Caco-2 (cell line): ENCODE data around the gene RAB27B. TPM values are rescaled to one million over a fixed set of nuclear protein-coding genes. Genes with fewer than 3 reads are reported as not detected.

ENCODE experiments used
- BruUV-seq: library from RNA; stranded (reverse); fragments of 400-500 nt; replicated peaks from 2 replicates; lab custom pipeline; 2021; lab: Mats Ljungman, UMichigan
- CTCF ChIA-PET: fragments of 300-600 bp; sonication (Branson Sonifier 250); formaldehyde crosslinking; loops from one replicate; lab custom pipeline; 2022; ENCODE audit warnings: antibody characterized with exemption; lab: Charles Lee
- POLR2A ChIA-PET: fragments of 300-600 bp; sonication (Branson Sonifier 250); formaldehyde crosslinking; loops from one replicate; lab custom pipeline; 2022; ENCODE audit warnings: antibody characterized with exemption; lab: Charles Lee
- DNase-seq, 2 experiments: peaks; one replicate each; pipeline versions ENCODE4 v3.0.0 to v3.0.0-alpha.2; 2020 to 2022
- H3K27me3 ChIP-seq: replicated peaks from 2 replicates; pipeline ENCODE4 v1.6.0; 2011; ENCODE audit warnings: low read length; ENCODE audit not compliant: control insufficient read depth, insufficient read depth
- H3K36me3 ChIP-seq: 2 replicates; pipeline ENCODE4 v1.5.1; 2011; ENCODE audit warnings: low read length; ENCODE audit not compliant: control insufficient read depth, insufficient read depth
- H3K4me1 ChIP-seq: fragments of 250-450 bp; sonication (Bioruptor Pico); 2 replicates; pipeline ENCODE4 v1.5.1; 2020; ENCODE audit warnings: mild to moderate bottlenecking
- H3K4me3 ChIP-seq: 2 replicates; pipeline ENCODE4 v1.5.1; 2011; ENCODE audit warnings: low read depth, mild to moderate bottlenecking, control low read depth, low read length
- H3K9me3 ChIP-seq: fragments of 250-450 bp; sonication (Bioruptor Pico); 2 replicates; pipeline ENCODE4 v1.5.1; 2020; ENCODE audit warnings: mild to moderate bottlenecking, moderate library complexity
- H3K27ac Mint-ChIP-seq: one replicate; pipeline ENCODE4 v1.8.0; 2022; ENCODE audit warnings: mixed read lengths; ENCODE audit not compliant: unreplicated experiment
- H3K27me3 Mint-ChIP-seq: one replicate; pipeline ENCODE4 v1.8.0; 2022; ENCODE audit warnings: mixed read lengths; ENCODE audit not compliant: insufficient read depth, unreplicated experiment
- H3K36me3 Mint-ChIP-seq: one replicate; pipeline ENCODE4 v1.8.0; 2022; ENCODE audit warnings: mild to moderate bottlenecking, mixed read lengths; ENCODE audit not compliant: insufficient read depth, unreplicated experiment
- H3K4me1 Mint-ChIP-seq: one replicate; pipeline ENCODE4 v1.8.0; 2022; ENCODE audit warnings: low read depth, mixed read lengths; ENCODE audit not compliant: unreplicated experiment
- H3K4me3 Mint-ChIP-seq: one replicate; pipeline ENCODE4 v1.8.0; 2022; ENCODE audit warnings: mild to moderate bottlenecking, moderate library complexity, mixed read lengths; ENCODE audit not compliant: unreplicated experiment
- H3K9me3 Mint-ChIP-seq: one replicate; pipeline ENCODE4 v1.8.0; 2022; ENCODE audit warnings: mixed read lengths; ENCODE audit not compliant: unreplicated experiment
- intact Hi-C: fragments of 100-400 bp; cut with micrococcal nuclease; formaldehyde crosslinking; loops from one replicate; pipeline ENCODE4 v1.10.0; 2022; ENCODE audit not compliant: unreplicated experiment
- total RNA-seq: library from RNA; stranded (reverse); gene quantifications from 2 replicates; pipeline ENCODE4 v1.2.3, GENCODE V29; 2022
- TF ChIP-seq, protein P1 (sequence below), 2 experiments: fragments of 200-600 bp in 1 of 2; IDR thresholded peaks; 1 replicate in 1 of 2; 2 replicates in 1 of 2; pipeline versions ENCODE4 v1.5.1 to v1.8.0; 2011 to 2022; ENCODE audit warnings: antibody characterized with exemption in 1 of 2, control low read depth in 1 of 2, inconsistent platforms in 1 of 2, low read depth in 1 of 2, low read length in 1 of 2, mild to moderate bottlenecking in 1 of 2, moderate library complexity in 1 of 2; ENCODE audit not compliant: insufficient read depth in 1 of 2, severe bottlenecking in 1 of 2, unreplicated experiment in 1 of 2

Gene RAB27B
- total RNA-seq, 1 experiment from 2014 or later: 0.32 TPM

GRCh38 chr18:54802686-54803395 is 25.4 kb upstream of the RAB27B start:
- Mint-ChIP-seq H3K4me3 (no peak overlapping the region), H3K27ac (no peak overlapping the region), H3K36me3 (no peaks in the 10 kb centered on the region), H3K27me3 (no peaks in the 10 kb centered on the region), H3K4me1 (no peaks in the 10 kb centered on the region), H3K9me3 (no peaks in the 10 kb centered on the region)
- CTCF ChIA-PET: no interaction called here
- Histone ChIP-seq H3K27me3 (no peaks in the 10 kb centered on the region), H3K36me3 (no peaks in the 10 kb centered on the region), H3K4me3 (no peak overlapping the region), H3K9me3 (no peaks in the 10 kb centered on the region), H3K4me1 (no peaks in the 10 kb centered on the region)
- intact Hi-C loops: no loop called here
- no TSS peak for BruUV-seq
- POLR2A ChIA-PET: no interaction called here
- TF ChIP-seq, protein P1, sequence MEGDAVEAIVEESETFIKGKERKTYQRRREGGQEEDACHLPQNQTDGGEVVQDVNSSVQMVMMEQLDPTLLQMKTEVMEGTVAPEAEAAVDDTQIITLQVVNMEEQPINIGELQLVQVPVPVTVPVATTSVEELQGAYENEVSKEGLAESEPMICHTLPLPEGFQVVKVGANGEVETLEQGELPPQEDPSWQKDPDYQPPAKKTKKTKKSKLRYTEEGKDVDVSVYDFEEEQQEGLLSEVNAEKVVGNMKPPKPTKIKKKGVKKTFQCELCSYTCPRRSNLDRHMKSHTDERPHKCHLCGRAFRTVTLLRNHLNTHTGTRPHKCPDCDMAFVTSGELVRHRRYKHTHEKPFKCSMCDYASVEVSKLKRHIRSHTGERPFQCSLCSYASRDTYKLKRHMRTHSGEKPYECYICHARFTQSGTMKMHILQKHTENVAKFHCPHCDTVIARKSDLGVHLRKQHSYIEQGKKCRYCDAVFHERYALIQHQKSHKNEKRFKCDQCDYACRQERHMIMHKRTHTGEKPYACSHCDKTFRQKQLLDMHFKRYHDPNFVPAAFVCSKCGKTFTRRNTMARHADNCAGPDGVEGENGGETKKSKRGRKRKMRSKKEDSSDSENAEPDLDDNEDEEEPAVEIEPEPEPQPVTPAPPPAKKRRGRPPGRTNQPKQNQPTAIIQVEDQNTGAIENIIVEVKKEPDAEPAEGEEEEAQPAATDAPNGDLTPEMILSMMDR (IDR thresholded peaks at IDR 0.05; ENCODE audit: insufficient read depth in 1 of 2, low read depth in 1 of 2, low read length in 1 of 2, severe bottlenecking in 1 of 2, unreplicated experiment in 1 of 2): no peak
- DNase-seq: no peak

DNA sequence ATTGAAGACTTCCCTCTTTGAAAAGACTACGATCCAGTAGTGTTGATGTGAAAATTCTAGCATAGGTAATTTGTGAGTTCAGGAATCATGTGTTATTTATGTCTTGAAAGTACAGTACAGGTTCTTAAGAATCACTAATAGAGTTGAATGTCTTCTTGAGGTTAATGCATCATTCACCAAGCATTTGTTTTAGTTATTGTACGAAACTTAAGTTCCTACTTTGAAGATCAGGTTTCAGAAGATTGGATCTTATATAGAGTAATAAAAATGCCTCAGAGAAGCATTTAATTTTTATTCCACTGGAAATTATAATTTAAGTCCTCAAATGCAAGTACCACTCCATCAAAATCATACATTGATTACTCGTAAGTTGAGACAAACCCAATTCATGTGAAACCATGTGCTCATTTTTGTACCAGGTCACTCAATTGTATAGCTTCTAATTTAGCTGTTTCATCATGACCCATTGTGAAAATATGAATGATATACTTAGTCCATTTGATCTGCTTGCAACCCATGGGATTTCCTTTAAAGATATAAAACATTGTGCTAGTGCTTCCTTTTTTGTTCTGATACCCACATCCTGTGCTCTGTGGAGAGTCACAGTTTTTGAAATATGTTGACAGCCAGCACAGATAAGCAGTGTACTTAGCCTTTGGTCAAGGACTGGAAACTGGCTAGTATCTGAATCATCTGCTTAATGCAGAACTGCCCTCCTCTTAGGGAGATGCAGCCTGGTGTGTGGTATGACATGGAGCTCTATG is 22.5 kb upstream of the RAB27B start:
- H3K27me3 ChIP-seq: no peaks in the 10 kb centered on the region
- Mint-ChIP-seq H3K36me3 (no peaks in the 10 kb centered on the region), H3K4me3 (no peak overlapping the region), H3K9me3 (no peaks in the 10 kb centered on the region), H3K27ac (no peak overlapping the region), H3K27me3 (no peaks in the 10 kb centered on the region), H3K4me1 (no peaks in the 10 kb centered on the region)
- H3K4me3 ChIP-seq: no peak overlapping the region
- no peaks in the 10 kb centered on the region for H3K36me3 ChIP-seq
- TF ChIP-seq, protein P1 (IDR thresholded peaks at IDR 0.05; ENCODE audit: insufficient read depth in 1 of 2, low read depth in 1 of 2, low read length in 1 of 2, severe bottlenecking in 1 of 2, unreplicated experiment in 1 of 2): no peak
- DNase-seq: no peak
- intact Hi-C loops: no loop called here
- H3K9me3 ChIP-seq: no peaks in the 10 kb centered on the region
- CTCF ChIA-PET: no interaction called here
- POLR2A ChIA-PET: no interaction called here
- BruUV-seq: no TSS peak
- H3K4me1 ChIP-seq: no peaks in the 10 kb centered on the region

DNA sequence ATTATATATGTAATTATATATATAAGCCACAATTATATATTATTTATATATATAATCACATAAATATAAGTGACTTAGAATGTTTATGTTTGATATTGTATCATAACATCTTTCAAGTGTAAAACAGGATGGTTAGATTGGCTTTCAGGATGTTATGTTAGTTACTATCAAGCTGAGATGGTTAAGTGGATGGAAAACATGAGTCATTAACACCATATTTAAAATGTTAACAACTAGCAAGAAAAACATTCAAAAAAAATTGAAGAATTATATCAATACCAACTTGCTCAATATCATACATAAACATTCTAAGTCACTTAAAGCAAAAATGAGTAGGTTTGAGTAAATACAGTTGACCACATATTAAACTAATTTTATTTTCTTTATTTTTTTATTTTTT is 21.8 kb upstream of the RAB27B start:
- no peak for DNase-seq
- H3K27me3 ChIP-seq: no peaks in the 10 kb centered on the region
- H3K9me3 Mint-ChIP-seq: no peaks in the 10 kb centered on the region
- H3K4me3 ChIP-seq: no peak overlapping the region
- TF ChIP-seq, protein P1 (IDR thresholded peaks at IDR 0.05; ENCODE audit: insufficient read depth in 1 of 2, low read depth in 1 of 2, low read length in 1 of 2, severe bottlenecking in 1 of 2, unreplicated experiment in 1 of 2): no peak
- H3K36me3 Mint-ChIP-seq: no peaks in the 10 kb centered on the region
- no TSS peak for BruUV-seq
- H3K9me3 ChIP-seq: no peaks in the 10 kb centered on the region
- no peaks in the 10 kb centered on the region for H3K4me1 Mint-ChIP-seq
- POLR2A ChIA-PET: no interaction called here
- no peaks in the 10 kb centered on the region for H3K27me3 Mint-ChIP-seq
- H3K4me3 Mint-ChIP-seq: no peak overlapping the region
- intact Hi-C loops: no loop called here
- H3K4me1 ChIP-seq: no peaks in the 10 kb centered on the region
- CTCF ChIA-PET: no interaction called here
- no peak overlapping the region for H3K27ac Mint-ChIP-seq
- no peaks in the 10 kb centered on the region for H3K36me3 ChIP-seq
